GM08714 (cell line): ENCODE measurements around the gene FBXO21.

Experiments used
- H3K4me3 ChIP-seq: fragments of 200-500 bp; sonication (Bioruptor generic); 2 replicates; pipeline ENCODE4 v1.5.1; 2014; ENCODE audit warnings: mild to moderate bottlenecking, low read length, inconsistent platforms
- ZNF274 ChIP-seq: IDR thresholded peaks from 2 replicates; pipeline ENCODE4 v1.6.1; 2012; ENCODE audit warnings: mild to moderate bottlenecking, low read depth, low read length

FBXO21 gene

DNA sequence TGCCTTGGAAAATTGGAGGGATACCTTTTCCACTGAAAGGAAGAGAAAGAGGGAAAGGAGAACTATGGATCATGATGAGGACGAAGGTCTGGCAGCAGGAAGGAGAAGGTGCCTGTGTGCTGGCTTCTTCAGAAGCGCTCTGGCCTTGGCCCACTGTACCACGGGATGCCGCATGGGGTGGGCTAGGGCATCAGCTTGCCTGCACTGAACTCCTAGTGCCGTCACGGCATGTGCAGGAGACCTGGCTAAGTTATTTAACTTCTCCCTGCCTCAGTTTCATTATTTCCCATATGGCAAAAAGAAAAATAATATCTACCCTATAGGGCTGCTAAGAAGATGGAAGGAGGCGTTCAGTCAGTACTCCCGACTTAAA lies 28.1 kb downstream of the FBXO21 start:
- no peak for TF ChIP-seq ZNF274
- H3K4me3 ChIP-seq, result no peak overlapping the region

DNA sequence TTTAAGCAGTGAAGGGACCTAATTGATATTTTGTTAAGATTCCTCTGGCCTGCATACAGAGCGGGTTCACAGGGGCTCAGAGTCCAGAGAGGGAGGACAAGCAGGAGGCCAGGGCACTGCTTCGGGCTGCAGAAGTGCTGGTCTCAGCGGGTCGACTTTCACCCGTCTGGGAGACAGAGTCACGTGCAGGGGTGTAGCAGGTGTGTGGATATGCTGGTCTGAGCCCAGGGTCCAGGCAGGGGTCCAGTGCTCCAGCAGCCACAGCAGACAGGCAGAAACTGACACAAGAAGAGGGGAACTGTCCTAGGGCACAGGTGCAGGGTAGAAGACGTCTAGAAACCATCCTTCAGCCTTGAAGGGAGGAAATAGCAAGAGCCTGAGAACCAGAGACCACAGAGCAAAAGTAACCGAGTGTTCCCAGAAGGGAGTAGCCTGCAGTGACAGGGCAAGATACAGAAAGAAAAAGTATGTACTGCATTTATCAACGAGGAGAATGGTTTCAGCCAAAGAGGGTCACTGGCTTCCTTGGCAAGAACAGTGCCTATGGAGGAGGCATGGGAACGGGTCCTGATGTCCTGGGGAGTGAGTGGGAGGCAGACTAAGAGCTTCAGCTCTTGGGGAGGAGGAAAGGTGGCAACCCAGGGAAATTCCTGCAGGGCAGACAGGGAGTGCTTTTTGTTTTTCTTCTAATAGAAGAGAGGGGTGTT lies 28.7 kb downstream of the FBXO21 start:
- H3K4me3 ChIP-seq, result no peak overlapping the region
- no peak for TF ChIP-seq ZNF274

GRCh38 chr12:117159674-117160073 lies 30.6 kb downstream of the FBXO21 start:
- H3K4me3 ChIP-seq, result no peak overlapping the region
- TF ChIP-seq ZNF274, result no peak

- no peak overlapping the region for H3K4me3 ChIP-seq
- TF ChIP-seq ZNF274, result no peak
These were observed 31.2 kb downstream of the FBXO21 start for GRCh38 chr12:117158911-117159553.

- no peak for TF ChIP-seq ZNF274
- no peak overlapping the region for H3K4me3 ChIP-seq
These were observed 32.2 kb downstream of the FBXO21 start for GRCh38 chr12:117158096-117158495.

DNA sequence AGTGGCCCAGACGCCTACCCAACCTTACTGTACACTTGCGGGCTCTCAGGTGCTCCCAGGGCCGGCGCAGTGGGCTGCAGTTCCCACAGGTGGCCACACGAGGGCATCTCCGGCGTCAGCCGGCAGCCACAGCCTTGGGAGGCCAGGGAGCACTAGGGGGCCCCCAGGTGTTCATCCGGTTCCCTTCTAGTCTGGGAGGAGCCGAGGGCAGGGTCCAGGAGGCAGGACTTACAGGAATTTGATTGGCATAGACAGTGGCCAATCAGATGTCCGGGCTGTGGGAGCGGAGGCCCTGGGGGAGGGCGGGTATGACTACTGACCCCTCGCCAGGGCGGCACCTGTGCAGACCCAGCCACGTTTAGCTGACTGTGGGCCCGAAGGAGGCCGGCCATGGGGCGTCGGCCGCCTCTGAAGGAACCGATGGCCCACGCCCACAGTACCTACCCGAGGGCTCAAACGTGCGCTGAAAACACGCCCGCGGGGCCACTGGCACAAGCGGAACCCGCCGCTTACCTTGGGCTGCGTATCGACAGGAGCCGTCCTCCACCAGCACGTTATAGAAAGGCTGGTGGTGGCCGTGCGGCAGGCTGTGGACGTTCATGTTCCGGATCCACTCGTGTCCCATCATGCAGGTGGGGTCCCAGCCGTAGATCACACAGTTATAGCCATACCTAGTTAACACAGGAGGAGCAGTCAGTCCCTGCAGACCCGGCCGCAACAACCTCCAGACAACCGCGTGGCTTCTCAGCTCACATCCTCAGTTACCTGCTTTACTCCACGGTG lies 34.8 kb downstream of the FBXO21 start:
- no peak overlapping the region for H3K4me3 ChIP-seq
- no peak for TF ChIP-seq ZNF274

DNA sequence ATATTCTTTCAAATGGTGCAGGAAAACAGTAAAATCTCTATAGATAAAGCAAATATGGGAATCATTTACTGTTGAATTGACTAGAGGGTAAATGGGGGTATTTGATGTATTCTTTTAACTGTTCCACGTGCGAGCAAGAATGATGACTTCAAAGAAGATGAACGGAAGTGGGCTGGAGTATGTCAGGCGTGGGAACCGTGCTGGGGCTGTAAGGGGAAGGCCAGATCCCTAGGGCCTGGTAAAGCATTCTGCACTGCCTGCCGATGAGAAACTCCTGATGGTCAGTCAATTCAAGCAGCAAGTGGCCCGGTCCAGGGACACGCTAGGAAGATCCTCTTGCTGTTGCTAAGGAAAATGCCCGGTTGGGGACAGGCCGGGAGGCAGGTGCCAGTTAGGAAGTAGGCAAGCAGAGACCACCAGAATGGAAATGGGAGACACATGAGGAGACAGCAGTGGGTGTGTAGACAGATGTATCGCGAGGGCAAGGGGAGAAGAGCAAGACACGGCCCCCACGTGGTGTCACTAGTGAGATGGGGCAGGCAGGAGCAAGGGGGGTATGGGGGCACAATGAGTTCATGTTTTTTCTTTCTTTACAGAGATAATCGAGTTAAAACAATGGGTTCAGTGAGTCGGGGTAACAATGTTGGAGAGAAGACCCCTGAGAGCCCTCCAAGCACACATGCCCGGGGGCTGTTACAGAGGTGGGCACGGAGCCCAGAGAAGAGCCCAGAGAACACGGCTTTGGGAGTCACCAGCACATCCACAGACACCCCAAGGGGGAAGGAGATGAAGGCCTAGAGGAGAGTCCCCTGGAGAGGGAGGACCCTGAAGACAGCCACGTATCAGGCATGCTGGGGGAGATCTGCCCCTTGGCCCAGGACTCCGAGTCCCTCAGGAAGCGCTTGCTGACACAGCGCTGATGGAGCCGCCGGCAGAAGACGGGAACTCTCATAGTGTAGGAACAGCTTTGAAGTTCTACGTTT lies 37.2 kb downstream of the FBXO21 start:
- TF ChIP-seq ZNF274, result no peak
- H3K4me3 ChIP-seq, result no peak overlapping the region

GRCh38 chr12:117151403-117152031 lies 38.8 kb downstream of the FBXO21 start:
- no peak for TF ChIP-seq ZNF274
- H3K4me3 ChIP-seq, result no peak overlapping the region

- TF ChIP-seq ZNF274, result no peak
- H3K4me3 ChIP-seq, result no peak overlapping the region
These were observed 40.8 kb downstream of the FBXO21 start for GRCh38 chr12:117149431-117149830.

DNA sequence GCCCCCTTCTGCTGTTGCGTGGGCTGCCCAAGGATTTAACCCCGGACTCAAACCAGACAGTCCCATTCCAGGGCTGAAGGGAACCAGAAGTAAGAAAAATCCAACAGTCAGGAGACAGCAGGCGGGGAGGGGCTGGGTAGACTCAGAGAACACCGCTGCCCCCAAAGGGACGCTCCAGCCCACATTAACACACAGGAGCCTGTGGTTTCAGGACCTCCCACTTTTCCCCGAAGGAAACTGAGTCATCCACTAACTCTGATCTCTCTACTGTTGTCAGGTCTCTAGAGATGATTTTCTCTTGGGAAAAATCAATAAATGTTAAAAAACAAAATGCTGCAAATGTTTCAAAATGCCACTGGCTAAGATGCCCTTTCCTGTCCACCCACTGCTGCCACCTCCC lies 41.6 kb downstream of the FBXO21 start:
- no peak overlapping the region for H3K4me3 ChIP-seq
- TF ChIP-seq ZNF274, result no peak

DNA sequence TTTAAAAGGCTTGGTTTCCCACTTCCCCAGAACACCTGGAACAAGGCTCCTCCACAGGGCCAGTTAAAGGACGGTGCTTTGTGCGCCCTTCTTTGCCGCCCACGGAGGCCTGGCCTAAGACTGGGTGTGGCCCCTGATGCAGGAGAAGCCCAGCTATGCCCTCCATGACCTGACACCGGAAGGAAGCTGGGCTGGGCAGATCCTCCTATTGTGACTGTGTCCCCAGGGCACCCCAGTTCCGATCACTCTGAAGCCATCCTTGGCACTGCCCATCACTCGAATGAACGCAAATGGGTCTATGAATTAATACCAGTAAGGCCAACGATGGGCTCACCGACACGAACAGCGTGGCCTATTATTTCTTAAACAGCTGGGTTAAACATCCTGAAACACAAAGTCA lies 42.6 kb downstream of the FBXO21 start:
- H3K4me3 ChIP-seq, result no peak overlapping the region
- TF ChIP-seq ZNF274, result no peak

GRCh38 chr12:117145597-117146154 lies 44.6 kb downstream of the FBXO21 start:
- no peak for TF ChIP-seq ZNF274
- H3K4me3 ChIP-seq, result no peak overlapping the region

GRCh38 chr12:117144599-117144998 lies 45.7 kb downstream of the FBXO21 start:
- no peak for TF ChIP-seq ZNF274
- no peak overlapping the region for H3K4me3 ChIP-seq
